Measurements from ENCODE around the gene MRPL37.
A peak's percentile ranks its signal among the peaks of the same experiment; 100 is the strongest.

The MRPL37 gene

GRCh38 chr1:54241364-54241763 lies 41.4 kb downstream of the MRPL37 start:
- DNase-seq = no peak

- DNase-seq = no peak
Observed at GRCh38 chr1:54243022-54243421, 43.1 kb downstream of the MRPL37 start.

- DNase-seq = no peak
Observed at GRCh38 chr1:54244655-54245054, 44.7 kb downstream of the MRPL37 start.

GRCh38 chr1:54245501-54245900 lies 45.5 kb downstream of the MRPL37 start:
- DNase-seq = no peak

GRCh38 chr1:54246116-54246721 lies 46.3 kb downstream of the MRPL37 start:
- no peak for DNase-seq

GRCh38 chr1:54247863-54248515 lies 48.0 kb downstream of the MRPL37 start:
- no peak for DNase-seq

- no peak for DNase-seq
Observed at GRCh38 chr1:54248966-54249365, 49.0 kb downstream of the MRPL37 start.

- DNase-seq = no peak
Observed at GRCh38 chr1:54249819-54250435, 50.0 kb downstream of the MRPL37 start.

GRCh38 chr1:54250670-54251069 lies 50.7 kb downstream of the MRPL37 start:
- no peak for DNase-seq

GRCh38 chr1:54252371-54252936 lies 52.5 kb downstream of the MRPL37 start:
- DNase-seq = no peak

GRCh38 chr1:54253480-54253879 lies 53.5 kb downstream of the MRPL37 start:
- no peak for DNase-seq

- DNase-seq = no peak
Observed at GRCh38 chr1:54254055-54254454, 54.1 kb downstream of the MRPL37 start.

- no peak for DNase-seq
Observed at GRCh38 chr1:54255026-54255702, 55.2 kb downstream of the MRPL37 start.

- DNase-seq = no peak
Observed at GRCh38 chr1:54256522-54257345, 56.8 kb downstream of the MRPL37 start.

GRCh38 chr1:54257346-54257620 lies 57.3 kb downstream of the MRPL37 start:
- DNase-seq = no peak

- no peak for DNase-seq
Observed at GRCh38 chr1:54257876-54258275, 57.9 kb downstream of the MRPL37 start.

- DNase-seq = no peak
Observed at GRCh38 chr1:54259546-54260140, 59.7 kb downstream of the MRPL37 start.

- no peak for DNase-seq
Observed at GRCh38 chr1:54260810-54261209, 60.8 kb downstream of the MRPL37 start.

GRCh38 chr1:54262244-54262643 lies 62.3 kb downstream of the MRPL37 start:
- DNase-seq = no peak

- DNase-seq = peak; percentile 3
Observed at GRCh38 chr1:54263601-54264226, 63.7 kb downstream of the MRPL37 start.

- DNase-seq = no peak
Observed at GRCh38 chr1:54265126-54265525, 65.2 kb downstream of the MRPL37 start.

GRCh38 chr1:54265659-54266058 lies 65.7 kb downstream of the MRPL37 start:
- DNase-seq = no peak
